Measurements from ENCODE around the gene PDXK.

PDXK gene

GRCh38 chr21:43740497-43741156 lies 21.7 kb downstream of the PDXK start:
- Histone ChIP-seq H3K36me3 (peaks cover 86% of the 10 kb centered on the region), H3K27ac (peak overlapping the region; percentile 42), H3K27me3 (no peaks in the 10 kb centered on the region)

GRCh38 chr21:43741423-43742096 lies 22.6 kb downstream of the PDXK start:
- H3K4me3 ChIP-seq (ENCODE audit: low read depth in 1 of 2, low read length in 1 of 2) = no peak overlapping the region
- H3K4me1 ChIP-seq (ENCODE audit: control insufficient read depth in 1 of 2, insufficient read depth in 1 of 2, low read depth in 1 of 2, low read length in 1 of 2) = peaks cover 0 to 3% of the 10 kb centered on the region in 2 experiments
- H3K36me3 ChIP-seq = peaks cover 88% of the 10 kb centered on the region
- no peaks in the 10 kb centered on the region for H3K9me3 ChIP-seq
- no peaks in the 10 kb centered on the region for H3K27me3 ChIP-seq
- TF ChIP-seq CTCF (IDR thresholded peaks at IDR 0.05) = no peak
- no peak overlapping the region for H3K27ac ChIP-seq

More at GRCh38 chr21:43740497-43741156, 21.7 kb downstream of the PDXK start:
- Histone ChIP-seq H3K9me3 (no peaks in the 10 kb centered on the region), H3K4me3 (ENCODE audit: low read depth in 1 of 2, low read length in 1 of 2) (no peak overlapping the region), H3K4me1 (ENCODE audit: control insufficient read depth in 1 of 2, insufficient read depth in 1 of 2, low read depth in 1 of 2, low read length in 1 of 2) (peaks cover 0 to 3% of the 10 kb centered on the region in 2 experiments)
- TF ChIP-seq CTCF (IDR thresholded peaks at IDR 0.05) = no peak

GRCh38 chr21:43743947-43744346 lies 25.0 kb downstream of the PDXK start:
- H3K4me3 ChIP-seq (ENCODE audit: low read depth in 1 of 2, low read length in 1 of 2) = no peak overlapping the region
- H3K9me3 ChIP-seq = no peaks in the 10 kb centered on the region
- no peak for TF ChIP-seq CTCF (IDR thresholded peaks at IDR 0.05)
- H3K4me1 ChIP-seq (ENCODE audit: control insufficient read depth in 1 of 2, insufficient read depth in 1 of 2, low read depth in 1 of 2, low read length in 1 of 2) = peaks cover 0 to 3% of the 10 kb centered on the region in 2 experiments
- no peak overlapping the region for H3K27ac ChIP-seq
- peaks cover 90% of the 10 kb centered on the region for H3K36me3 ChIP-seq
- no peaks in the 10 kb centered on the region for H3K27me3 ChIP-seq

GRCh38 chr21:43744725-43745124 lies 25.8 kb downstream of the PDXK start:
- peaks cover 90% of the 10 kb centered on the region for H3K36me3 ChIP-seq
- H3K9me3 ChIP-seq = no peaks in the 10 kb centered on the region
- peaks cover 0 to 3% of the 10 kb centered on the region in 2 experiments for H3K4me1 ChIP-seq (ENCODE audit: control insufficient read depth in 1 of 2, insufficient read depth in 1 of 2, low read depth in 1 of 2, low read length in 1 of 2)
- H3K27ac ChIP-seq = no peak overlapping the region
- no peak for TF ChIP-seq CTCF (IDR thresholded peaks at IDR 0.05)
- no peaks in the 10 kb centered on the region for H3K27me3 ChIP-seq
- no peak overlapping the region for H3K4me3 ChIP-seq (ENCODE audit: low read depth in 1 of 2, low read length in 1 of 2)

GRCh38 chr21:43745772-43746517 lies 27.0 kb downstream of the PDXK start:
- Histone ChIP-seq H3K9me3 (no peaks in the 10 kb centered on the region), H3K4me1 (ENCODE audit: control insufficient read depth in 1 of 2, insufficient read depth in 1 of 2, low read depth in 1 of 2, low read length in 1 of 2) (no peaks in the 10 kb centered on the region), H3K27ac (no peak overlapping the region), H3K4me3 (ENCODE audit: low read depth in 1 of 2, low read length in 1 of 2) (no peak overlapping the region), H3K36me3 (peaks cover 96% of the 10 kb centered on the region), H3K27me3 (no peaks in the 10 kb centered on the region)
- no peak for TF ChIP-seq CTCF (IDR thresholded peaks at IDR 0.05)
